COLO668 (cell line): ENCODE measurements around the gene GIPC1.
"Not testable (repeated sequence)": the region's sequence is repeated elsewhere in the genome, so short reads cannot be mapped to it uniquely, and the experiment has no call there.

Source experiments
- DNase-seq: peaks from one replicate; lab custom pipeline; 2025; ENCODE audit not compliant: unreplicated experiment; lab: John Stamatoyannopoulos, UW

The GIPC1 gene

GRCh38 chr19:14472202-14472938 is 23.6 kb downstream of the GIPC1 start:
- DNase-seq = peak; percentile 72

- DNase-seq = no peak
Measured at GRCh38 chr19:14471436-14472187, 24.3 kb downstream of the GIPC1 start.

DNA sequence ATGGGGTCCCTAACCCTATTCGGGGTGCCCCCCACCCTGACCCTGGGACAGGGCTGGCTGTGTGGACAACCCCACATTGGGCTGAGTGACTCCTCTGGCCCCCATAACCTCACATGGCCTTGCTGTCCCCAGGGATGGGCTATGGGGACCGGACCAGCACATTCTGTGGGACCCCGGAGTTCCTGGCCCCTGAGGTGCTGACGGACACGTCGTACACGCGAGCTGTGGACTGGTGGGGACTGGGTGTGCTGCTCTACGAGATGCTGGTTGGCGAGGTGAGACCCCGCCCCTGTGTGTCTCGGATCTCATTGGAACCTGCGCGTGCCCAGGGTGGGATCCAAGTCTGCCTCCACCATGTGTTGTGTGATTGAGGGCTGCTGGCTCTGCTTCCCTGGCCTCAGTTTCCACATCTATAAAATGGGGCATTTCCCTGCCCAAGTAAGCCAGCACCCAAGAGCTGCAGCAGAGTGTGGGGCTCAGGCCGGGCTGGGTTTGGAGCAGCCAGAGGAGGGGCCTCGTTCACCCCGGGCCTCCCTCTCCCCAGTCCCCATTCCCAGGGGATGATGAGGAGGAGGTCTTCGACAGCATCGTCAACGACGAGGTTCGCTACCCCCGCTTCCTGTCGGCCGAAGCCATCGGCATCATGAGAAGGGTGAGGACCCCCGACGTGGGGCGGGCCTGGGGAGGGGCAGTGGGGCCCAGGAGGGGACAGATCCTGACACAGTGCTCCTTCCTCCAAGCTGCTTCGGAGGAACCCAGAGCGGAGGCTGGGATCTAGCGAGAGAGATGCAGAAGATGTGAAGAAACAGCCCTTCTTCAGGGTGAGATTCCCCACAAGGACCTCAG is 25.7 kb downstream of the GIPC1 start:
- DNase-seq = no peak

DNA sequence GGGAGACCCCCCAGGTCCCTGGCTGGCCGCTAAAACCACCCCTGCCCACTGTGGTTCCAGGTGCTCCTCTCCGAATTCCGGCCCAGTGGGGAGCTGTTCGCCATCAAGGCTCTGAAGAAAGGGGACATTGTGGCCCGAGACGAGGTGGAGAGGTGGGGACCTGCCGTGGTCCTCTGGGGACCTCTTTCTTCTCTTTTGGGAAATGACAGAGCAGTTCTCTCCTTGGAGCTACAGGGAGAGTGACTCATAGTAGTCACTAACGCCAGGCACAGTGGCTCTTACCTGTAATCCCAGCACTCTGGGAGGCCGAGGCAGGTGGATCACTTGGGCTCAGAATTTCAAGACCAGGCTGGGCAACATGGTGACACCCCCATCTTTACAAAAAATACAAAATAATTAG is 28.1 kb downstream of the GIPC1 start:
- no peak for DNase-seq

GRCh38 chr19:14467391-14467790 is 28.5 kb downstream of the GIPC1 start:
- DNase-seq = no peak

- DNase-seq = no peak
Measured at GRCh38 chr19:14463747-14464146, 32.2 kb downstream of the GIPC1 start.

GRCh38 chr19:14462401-14462800 is 33.5 kb downstream of the GIPC1 start:
- DNase-seq = not testable (repeated sequence)

GRCh38 chr19:14460935-14461334 is 35.0 kb downstream of the GIPC1 start:
- no peak for DNase-seq

DNA sequence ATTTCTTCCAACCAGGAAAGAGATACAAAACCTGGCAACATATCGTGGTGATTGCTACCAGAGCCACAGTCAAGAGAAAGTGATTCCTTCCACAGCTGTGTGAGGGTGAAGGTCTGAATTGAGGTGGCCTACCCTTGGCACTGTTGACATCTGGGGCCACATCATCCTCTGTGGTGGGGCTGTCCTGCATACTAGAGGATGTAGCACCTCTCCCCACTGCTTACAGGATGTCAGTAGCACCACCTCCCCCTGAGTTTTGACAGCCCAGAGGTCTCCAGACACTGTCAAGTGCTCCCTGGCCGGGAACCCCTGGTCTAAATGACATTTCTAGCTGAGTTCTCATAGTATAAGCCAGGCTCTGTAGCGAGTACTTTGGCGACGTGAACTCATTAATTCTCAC is 36.2 kb downstream of the GIPC1 start:
- DNase-seq = no peak

DNA sequence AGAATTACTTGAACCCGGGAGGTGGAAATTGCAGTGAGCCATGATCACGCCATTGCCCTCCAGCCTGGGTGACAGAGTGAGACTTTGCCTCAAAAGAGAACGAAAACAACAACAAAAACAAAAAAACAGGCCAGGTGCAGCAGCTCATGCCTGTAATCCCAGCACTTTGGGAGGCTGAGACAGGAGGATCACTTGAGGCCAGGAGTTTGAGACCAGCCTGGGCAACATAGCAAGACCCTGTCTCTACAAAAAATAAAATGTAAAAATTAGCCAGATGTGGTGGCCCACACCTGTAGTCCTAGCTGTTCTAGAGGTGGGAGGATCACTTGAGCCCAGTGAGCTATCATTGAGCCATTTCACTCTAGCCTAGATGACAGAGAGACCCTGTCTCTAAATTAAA is 43.6 kb downstream of the GIPC1 start:
- DNase-seq = not testable (repeated sequence)

DNA sequence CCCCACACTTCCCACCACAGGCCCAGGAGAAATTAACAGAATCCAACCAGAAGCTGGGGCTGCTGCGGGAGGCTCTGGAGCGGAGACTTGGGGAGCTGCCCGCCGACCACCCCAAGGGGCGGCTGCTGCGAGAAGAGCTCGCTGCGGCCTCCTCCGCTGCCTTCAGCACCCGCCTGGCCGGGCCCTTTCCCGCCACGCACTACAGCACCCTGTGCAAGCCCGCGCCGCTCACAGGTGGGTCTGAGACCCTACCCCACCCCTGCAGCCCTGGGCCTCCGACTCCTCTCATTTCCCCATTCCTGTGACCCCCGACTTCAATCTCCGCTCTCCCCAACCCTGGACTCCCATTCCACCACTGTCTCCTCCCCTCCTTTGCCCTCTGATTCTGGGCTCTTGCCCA is 45.1 kb downstream of the GIPC1 start:
- no peak for DNase-seq

DNA sequence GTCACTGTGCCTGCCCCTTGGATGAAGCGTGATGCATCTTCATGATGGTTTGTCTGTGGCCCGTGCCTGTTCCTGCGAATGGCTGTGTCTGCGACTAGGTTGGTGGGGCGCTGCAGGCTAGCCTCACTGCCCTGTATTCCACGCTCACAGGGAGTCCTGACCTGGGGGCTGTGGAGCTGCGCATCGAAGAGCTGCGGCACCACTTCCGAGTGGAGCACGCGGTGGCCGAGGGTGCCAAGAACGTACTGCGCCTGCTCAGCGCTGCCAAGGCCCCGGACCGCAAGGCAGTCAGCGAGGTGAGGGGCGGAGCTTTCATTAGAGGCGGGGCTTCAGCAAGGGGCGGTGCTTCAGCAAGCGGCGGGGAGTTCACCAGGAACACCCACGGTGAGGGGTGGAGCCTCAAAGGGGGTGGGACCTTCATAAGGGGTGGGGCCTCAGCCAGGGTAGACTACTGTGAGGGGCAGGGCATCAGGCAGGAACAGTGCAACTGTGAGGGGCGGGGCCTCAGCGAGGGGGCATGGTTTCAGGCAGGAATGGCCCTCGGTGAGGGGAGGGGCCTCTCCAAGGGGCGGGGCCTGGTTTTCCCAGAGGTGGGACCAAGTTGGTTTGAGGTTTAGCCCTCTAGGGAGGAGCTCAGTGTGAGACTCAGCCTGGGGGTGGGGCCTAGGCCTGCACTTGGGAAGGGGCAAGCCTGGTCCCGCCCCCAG is 45.6 kb downstream of the GIPC1 start:
- peak; percentile 54 for DNase-seq

- no peak for DNase-seq
Measured at GRCh38 chr19:14449321-14449720, 46.6 kb downstream of the GIPC1 start.

- DNase-seq = no peak
Measured at GRCh38 chr19:14446336-14447036, 49.4 kb downstream of the GIPC1 start.

DNA sequence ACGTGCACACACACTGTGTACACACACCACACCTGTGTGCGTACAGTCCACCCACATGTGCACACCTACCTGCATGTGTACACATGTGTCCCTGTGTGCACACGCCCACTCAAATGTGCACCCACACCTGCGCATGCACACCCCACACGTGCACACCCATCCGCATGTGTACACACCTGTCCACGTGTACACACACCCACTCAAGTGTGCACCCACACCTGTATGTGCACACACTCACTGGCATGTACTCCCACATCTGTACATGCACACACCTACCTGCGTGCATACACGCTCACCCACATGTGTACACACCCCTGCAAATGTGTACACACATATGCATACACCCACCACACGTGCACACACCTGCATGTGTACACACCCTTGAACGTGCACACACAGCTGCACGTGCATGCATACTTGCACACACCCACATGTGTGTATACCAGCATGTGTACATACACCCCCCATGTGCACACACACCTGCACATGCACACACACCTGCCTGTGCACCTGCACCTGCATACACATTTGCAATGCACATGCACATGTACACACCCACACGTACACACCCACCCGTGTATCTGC is 52.2 kb downstream of the GIPC1 start:
- no peak for DNase-seq

GRCh38 chr19:14442891-14443631 is 52.9 kb downstream of the GIPC1 start:
- no peak for DNase-seq

- DNase-seq = no peak
Measured at GRCh38 chr19:14441041-14441938, 54.6 kb downstream of the GIPC1 start.

DNA sequence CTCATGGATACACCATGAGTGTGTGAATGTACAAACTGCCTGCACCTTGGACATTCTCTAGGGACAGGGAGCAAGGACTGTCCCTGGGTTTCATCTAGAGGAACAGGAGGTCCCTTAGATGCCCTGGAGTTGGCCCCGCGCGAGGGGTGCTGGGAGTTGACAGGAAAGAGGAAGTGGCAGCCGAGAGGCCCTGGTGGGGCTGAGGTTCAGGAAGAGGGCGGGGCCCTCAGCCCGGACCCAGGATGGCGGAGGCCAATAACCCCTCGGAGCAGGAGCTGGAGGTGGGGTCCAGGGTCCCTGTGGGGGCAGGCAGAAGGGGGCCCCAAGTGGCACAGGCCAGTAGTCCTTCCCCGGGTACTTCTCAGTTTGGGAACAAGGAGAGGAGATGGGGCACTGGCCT is 55.9 kb downstream of the GIPC1 start:
- DNase-seq = no peak
